WTC11 (cell line): ENCODE data around the gene CPNE7. TPM values are rescaled to one million over a fixed set of nuclear protein-coding genes. Genes with fewer than 3 reads are reported as not detected.

Source experiments
- ATAC-seq: fragments of 200-7000 bp; cut with Tn5 transposase; 2 replicates; pipeline ENCODE4 v1.10.0; 2021; ENCODE audit warnings: mild to moderate bottlenecking, moderate library complexity
- CTCF ChIA-PET: fragments of 300-600 bp; sonication (Branson Sonifier 250); formaldehyde crosslinking; loops from one replicate; lab custom pipeline; 2021; ENCODE audit warnings: antibody characterized with exemption; lab: Charles Lee
- POLR2A ChIA-PET: fragments of 350-600 bp; sonication (Branson Sonifier 250); formaldehyde crosslinking; loops from one replicate; lab custom pipeline; 2021; ENCODE audit warnings: antibody characterized with exemption; lab: Charles Lee
- DNase-seq: peaks from one replicate; pipeline ENCODE4 v3.0.0; 2021; ENCODE audit warnings: low spot score
- H3K27ac Mint-ChIP-seq: 2 replicates; pipeline ENCODE4 v1.8.0; 2021; ENCODE audit warnings: mixed read lengths
- H3K27me3 Mint-ChIP-seq: 2 replicates; pipeline ENCODE4 v1.8.0; 2021; ENCODE audit warnings: low read depth, mild to moderate bottlenecking, moderate library complexity, mixed read lengths
- H3K36me3 Mint-ChIP-seq: 2 replicates; pipeline ENCODE4 v1.8.0; 2021; ENCODE audit warnings: mixed read lengths
- H3K4me1 Mint-ChIP-seq: 2 replicates; pipeline ENCODE4 v1.8.0; 2022; ENCODE audit warnings: mixed read lengths
- H3K4me3 Mint-ChIP-seq: 2 replicates; pipeline ENCODE4 v1.8.0; 2021; ENCODE audit warnings: mild to moderate bottlenecking, moderate library complexity, mixed read lengths
- H3K9me3 Mint-ChIP-seq: 2 replicates; pipeline ENCODE4 v1.8.0; 2021; ENCODE audit warnings: mixed read lengths
- AFF4 ChIP-seq: sonication (generic); formaldehyde crosslinking; IDR thresholded peaks from 2 replicates; pipeline ENCODE4 v1.8.1; 2023; ENCODE audit warnings: mild to moderate bottlenecking, missing genetic modification reagents, borderline replicate concordance
- ARID4B ChIP-seq: sonication (generic); formaldehyde crosslinking; IDR thresholded peaks from 2 replicates; pipeline ENCODE4 v1.8.0; 2023; ENCODE audit warnings: missing genetic modification reagents, mild to moderate bottlenecking, borderline replicate concordance
- CREM ChIP-seq: sonication (generic); formaldehyde crosslinking; IDR thresholded peaks from 2 replicates; pipeline ENCODE4 v1.8.1; 2022; ENCODE audit warnings: mild to moderate bottlenecking, missing genetic modification reagents, moderate library complexity
- CTCF ChIP-seq: fragments of 200-600 bp; IDR thresholded peaks from 2 replicates; pipeline ENCODE4 v1.8.0; 2022; ENCODE audit warnings: antibody characterized with exemption
- E2F1 ChIP-seq: sonication (generic); formaldehyde crosslinking; IDR thresholded peaks from 2 replicates; pipeline ENCODE4 v1.8.0; 2022; ENCODE audit warnings: mild to moderate bottlenecking, missing genetic modification reagents
- ELF4 ChIP-seq: sonication (generic); formaldehyde crosslinking; IDR thresholded peaks from 2 replicates; pipeline ENCODE4 v1.8.1; 2022; ENCODE audit warnings: low read depth, mild to moderate bottlenecking, moderate library complexity, missing genetic modification reagents
- ETV6 ChIP-seq: sonication (generic); formaldehyde crosslinking; IDR thresholded peaks from 2 replicates; pipeline ENCODE4 v1.8.1; 2022; ENCODE audit warnings: mild to moderate bottlenecking, missing genetic modification reagents
- GTF2I ChIP-seq: fragments of 250-450 bp; sonication (Bioruptor Pico); conservative IDR thresholded peaks from 2 replicates; pipeline ENCODE4 v1.4.0; 2021; ENCODE audit warnings: mild to moderate bottlenecking
- IRF1 ChIP-seq: sonication (generic); formaldehyde crosslinking; IDR thresholded peaks from 2 replicates; pipeline ENCODE4 v1.8.0; 2023; ENCODE audit warnings: missing genetic modification reagents
- MXD4 ChIP-seq: fragments of 250-450 bp; sonication (Bioruptor Pico); IDR thresholded peaks from 2 replicates; pipeline ENCODE4 v1.8.0; 2021; ENCODE audit warnings: mild to moderate bottlenecking, moderate library complexity, borderline replicate concordance
- NR3C1 ChIP-seq: sonication (generic); formaldehyde crosslinking; conservative IDR thresholded peaks from 2 replicates; pipeline ENCODE4 v1.8.1; 2023; ENCODE audit warnings: low read depth, mild to moderate bottlenecking, missing genetic modification reagents
- SMAD4 ChIP-seq: sonication (generic); formaldehyde crosslinking; IDR thresholded peaks from 2 replicates; pipeline ENCODE4 v1.8.0; 2022; ENCODE audit warnings: mild to moderate bottlenecking, missing genetic modification reagents
- STAT6 ChIP-seq: sonication (generic); formaldehyde crosslinking; conservative IDR thresholded peaks from 2 replicates; pipeline ENCODE4 v1.8.1; 2023; ENCODE audit warnings: mild to moderate bottlenecking, low read depth, missing genetic modification reagents, moderate library complexity
- TEAD4 ChIP-seq: sonication (generic); formaldehyde crosslinking; IDR thresholded peaks from 2 replicates; pipeline ENCODE4 v1.8.0; 2022; ENCODE audit warnings: mild to moderate bottlenecking, missing genetic modification reagents
- ZMAT4 ChIP-seq: fragments of 250-450 bp; sonication (Bioruptor Pico); IDR thresholded peaks from 2 replicates; pipeline ENCODE4 v1.9.0; 2021; ENCODE audit warnings: mild to moderate bottlenecking
- ZNF121 ChIP-seq: sonication (generic); formaldehyde crosslinking; IDR thresholded peaks from 2 replicates; pipeline ENCODE4 v1.8.0; 2023; ENCODE audit warnings: missing genetic modification reagents
- ZNF138 ChIP-seq: sonication (generic); formaldehyde crosslinking; conservative IDR thresholded peaks from 2 replicates; pipeline ENCODE4 v1.8.1; 2022; ENCODE audit warnings: mild to moderate bottlenecking, moderate library complexity, missing genetic modification reagents
- ZNF263 ChIP-seq: sonication (generic); formaldehyde crosslinking; IDR thresholded peaks from 2 replicates; pipeline ENCODE4 v1.8.1; 2022; ENCODE audit warnings: low read depth, mild to moderate bottlenecking, moderate library complexity, missing genetic modification reagents
- ZNF425 ChIP-seq: fragments of 250-450 bp; sonication (Bioruptor Pico); conservative IDR thresholded peaks from 2 replicates; pipeline ENCODE4 v1.9.0; 2021; ENCODE audit warnings: mild to moderate bottlenecking
- total RNA-seq: library from RNA; stranded (reverse); gene quantifications from 3 replicates; pipeline ENCODE4 v1.2.3, GENCODE V29; 2021

CPNE7 gene
- total RNA-seq, 1 experiment from 2014 or later = 42.6 TPM

GRCh38 chr16:89548344-89549006 is 27.1 kb upstream of the CPNE7 start:
- Mint-ChIP-seq H3K27ac (0 out of 2 replicates have a peak overlapping the region, but pooled peaks have one; percentile 53), H3K36me3 (peaks cover 51% of the 10 kb centered on the region), H3K4me1 (no peaks in the 10 kb centered on the region), H3K4me3 (no peak overlapping the region), H3K27me3 (no peaks in the 10 kb centered on the region), H3K9me3 (no peaks in the 10 kb centered on the region)
- CTCF ChIA-PET = interaction anchor here (1.1 to 1.3 kb wide), 2 partner anchors 9 to 11 kb away, joined by 3 read pairs; no protein-coding TSS in a partner anchor
- no peak for DNase-seq
- POLR2A ChIA-PET = no interaction called here
- ATAC-seq = no peak
- TF ChIP-seq CREM (CRISPR knock-in tag) (no peak), ETV6 (CRISPR knock-in tag) (no peak), GTF2I (no peak), NR3C1 (CRISPR knock-in tag) (no peak), ARID4B (CRISPR knock-in tag) (no peak), ZNF121 (CRISPR knock-in tag) (no peak), ZNF138 (no peak), SMAD4 (CRISPR knock-in tag) (no peak), TEAD4 (CRISPR knock-in tag) (no peak), CTCF (no peak), E2F1 (CRISPR knock-in tag) (no peak), ELF4 (CRISPR knock-in tag) (no peak), IRF1 (CRISPR knock-in tag) (no peak), ZMAT4 (CRISPR knock-in tag) (no peak), ZNF263 (CRISPR knock-in tag) (no peak), AFF4 (no peak), STAT6 (CRISPR knock-in tag) (no peak), MXD4 (CRISPR knock-in tag) (no peak), ZNF425 (no peak)
